ENCODE data around the gene BTAF1.

The BTAF1 gene

DNA sequence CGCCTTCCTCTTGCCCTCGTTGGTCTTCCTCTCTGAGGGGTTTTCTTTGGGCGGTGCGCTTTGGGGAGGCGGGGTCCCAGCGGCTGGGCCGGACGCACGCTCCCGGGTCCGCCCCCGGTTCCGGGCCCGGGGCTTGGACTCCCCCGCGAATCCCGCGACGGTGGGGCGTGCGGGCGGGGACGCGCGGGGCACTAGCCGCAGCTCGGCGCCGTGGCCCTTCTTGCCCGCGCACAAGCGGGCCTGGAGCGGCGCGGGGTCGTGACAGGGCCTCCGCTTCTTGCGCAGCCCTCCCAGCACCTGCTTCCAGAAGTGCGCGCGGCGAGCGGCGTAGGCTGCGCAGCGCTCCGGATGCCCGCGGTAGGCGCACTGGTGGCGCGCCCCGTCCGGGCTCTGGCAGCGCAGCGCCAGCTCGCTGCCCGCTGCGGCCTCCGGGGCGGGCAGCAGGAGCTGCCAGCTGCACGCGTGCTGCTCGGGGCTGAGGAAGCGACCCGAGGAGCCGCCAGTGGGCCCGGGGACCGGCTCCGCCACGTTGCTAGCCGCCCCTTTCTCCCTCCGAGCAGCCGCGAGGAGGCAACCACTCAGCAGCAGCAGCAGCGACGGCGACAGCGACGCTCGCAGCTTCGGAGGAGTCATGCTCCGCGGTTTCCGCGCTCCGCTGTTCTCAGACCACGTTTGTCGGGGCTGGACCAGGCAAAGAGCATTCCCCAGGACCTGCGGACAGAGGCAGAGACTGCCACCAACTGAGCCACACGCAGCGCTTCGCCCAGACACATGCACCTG lies 15.0 kb upstream of the BTAF1 start:
- peak; percentile 84 to 88 (median 85) for DNase-seq

DNA sequence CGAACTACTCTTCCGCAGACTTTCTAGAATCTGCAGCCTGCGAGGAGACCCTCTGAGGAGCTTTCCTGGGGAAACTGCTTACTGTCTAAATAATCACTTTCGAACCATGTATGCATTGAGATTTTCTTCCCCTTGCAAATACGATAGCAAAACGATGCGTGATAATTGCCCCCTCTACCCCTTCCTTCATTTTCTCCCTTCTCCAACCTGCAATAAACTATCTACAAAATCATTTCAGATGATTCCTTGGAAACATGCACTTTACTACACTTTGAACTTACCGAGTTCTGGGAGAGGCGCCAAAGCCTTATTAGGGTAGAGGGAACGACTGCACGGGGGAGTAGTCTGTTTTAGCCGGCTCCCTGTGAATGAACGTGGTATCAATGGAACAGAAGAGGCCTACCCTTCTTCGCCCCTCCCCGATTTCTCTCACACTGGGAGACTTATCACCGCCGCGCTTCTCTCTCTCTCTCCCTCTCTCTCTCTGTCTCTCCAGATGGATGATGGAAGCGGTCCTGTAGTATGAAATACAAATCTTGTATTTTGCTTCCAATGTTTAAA lies 14.4 kb upstream of the BTAF1 start, which contains the start of gene FGFBP3:
Gene FGFBP3 (minus strand): TSS at position 370 of the 561 bp plus-strand sequence. CDS start 517 bp downstream, outside the sequence.
- DNase-seq: peak in 2 of 3 donors; percentile 30 to 31

DNA sequence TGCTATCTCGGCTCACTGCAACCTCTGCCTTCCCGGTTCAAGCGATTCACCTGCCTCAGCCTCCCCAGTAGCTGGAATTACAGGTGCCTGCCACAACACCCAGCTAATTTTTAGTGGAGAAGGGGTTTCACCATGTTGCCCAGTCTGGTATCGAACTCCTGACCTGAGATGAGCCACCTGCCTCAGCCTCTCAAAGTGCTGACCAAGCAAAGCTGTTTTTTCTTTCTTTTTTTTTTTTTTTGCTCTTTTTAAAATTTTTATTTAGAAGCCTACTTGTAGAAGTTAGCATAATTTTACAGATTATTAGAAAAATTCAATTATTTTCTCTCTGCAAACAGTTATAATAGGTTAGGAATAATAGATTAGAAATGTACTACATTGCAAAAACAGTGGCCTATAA lies 13.1 kb upstream of the BTAF1 start:
- no peak for DNase-seq

DNA sequence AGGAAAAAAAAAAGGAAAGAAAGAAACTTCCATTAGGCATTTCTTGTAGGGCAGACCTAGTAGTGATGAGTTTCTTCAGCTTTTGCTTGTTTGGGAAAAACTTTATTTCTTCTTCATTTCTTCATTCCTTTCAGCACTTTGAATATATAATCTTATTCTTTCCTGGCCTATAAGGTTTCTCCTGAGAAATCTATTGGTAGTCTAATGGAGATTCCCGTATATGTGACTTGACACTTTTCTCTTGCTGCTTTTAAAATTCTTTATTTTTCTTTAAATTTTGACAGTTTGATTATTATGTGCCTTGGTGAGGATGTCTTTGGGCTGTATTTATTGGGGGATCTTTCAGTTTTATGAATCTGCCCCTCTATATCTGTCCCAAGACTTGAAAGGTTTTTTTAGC lies 3.9 kb upstream of the BTAF1 start:
- no peak for DNase-seq

DNA sequence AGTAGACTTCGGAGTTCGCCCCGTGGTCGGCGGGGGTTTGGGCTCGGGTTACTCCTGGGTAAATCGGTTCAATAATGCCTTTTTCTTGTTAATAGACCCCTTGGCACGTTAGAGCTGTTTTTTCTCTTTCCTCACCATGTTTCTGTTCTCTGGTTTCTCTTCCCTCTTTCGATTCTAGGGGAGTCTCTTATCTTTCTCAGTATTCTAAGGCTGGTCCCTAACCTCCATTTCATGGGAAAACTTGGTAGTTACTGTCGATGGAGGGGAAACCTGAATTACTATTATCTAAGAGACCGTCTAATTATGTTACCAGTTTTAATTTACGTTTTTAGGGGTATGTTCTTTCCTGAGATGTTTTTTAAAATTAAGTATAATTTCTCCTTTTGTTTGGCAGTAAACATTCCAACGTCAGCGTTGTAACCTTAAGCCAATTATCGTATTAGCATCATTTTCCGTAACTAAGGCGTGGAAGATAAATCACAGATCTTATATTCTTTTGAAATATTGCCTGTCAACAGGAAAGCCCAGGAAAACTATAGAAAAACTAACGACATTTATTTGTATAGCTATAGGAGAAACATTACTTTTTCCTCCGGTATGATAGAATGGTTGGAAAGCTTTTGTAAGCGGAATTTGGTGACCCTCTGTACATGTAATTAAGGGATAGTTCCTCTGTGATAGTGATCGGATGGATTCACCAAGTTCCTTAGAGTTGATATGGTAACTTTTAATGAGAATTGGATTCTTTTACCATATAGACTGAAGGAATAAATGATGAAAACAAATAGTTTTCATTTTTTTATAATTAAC lies 847 bp downstream of the BTAF1 start:
- DNase-seq: peak in 2 of 3 donors; percentile 49 to 51

DNA sequence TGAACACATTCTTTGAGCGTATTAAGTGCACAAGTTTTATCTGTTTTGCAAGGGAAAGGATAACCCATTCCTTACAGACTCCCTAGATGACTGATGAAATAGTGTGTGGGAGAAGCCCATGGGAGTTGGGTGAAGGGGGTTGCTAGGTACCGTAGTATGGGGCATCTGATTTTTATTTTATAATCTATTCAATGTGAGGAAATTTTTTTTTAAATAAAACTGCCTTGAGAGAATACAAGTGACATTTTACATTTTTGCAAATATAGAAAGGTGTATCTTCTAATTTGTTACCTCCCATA lies 1.4 kb downstream of the BTAF1 start:
- DNase-seq: no peak

DNA sequence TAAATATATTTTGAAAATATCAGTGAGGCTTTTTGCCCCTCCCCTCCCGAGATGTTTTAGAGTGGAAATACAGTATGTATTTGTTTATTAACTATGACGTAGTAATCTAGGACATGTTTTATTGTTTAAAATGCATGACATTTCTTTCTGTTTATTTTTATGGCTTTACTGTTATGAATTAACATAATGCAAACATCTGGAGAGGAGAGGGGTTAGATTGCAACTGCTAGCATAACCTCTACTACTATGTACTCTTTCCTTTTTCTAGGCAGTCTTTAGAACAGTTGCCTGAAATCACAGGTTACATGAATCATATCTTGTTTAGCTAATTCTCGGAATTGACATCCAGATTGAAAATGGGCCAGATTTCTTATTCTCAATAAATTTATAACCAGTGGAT lies 7.4 kb downstream of the BTAF1 start:
- no peak for DNase-seq

DNA sequence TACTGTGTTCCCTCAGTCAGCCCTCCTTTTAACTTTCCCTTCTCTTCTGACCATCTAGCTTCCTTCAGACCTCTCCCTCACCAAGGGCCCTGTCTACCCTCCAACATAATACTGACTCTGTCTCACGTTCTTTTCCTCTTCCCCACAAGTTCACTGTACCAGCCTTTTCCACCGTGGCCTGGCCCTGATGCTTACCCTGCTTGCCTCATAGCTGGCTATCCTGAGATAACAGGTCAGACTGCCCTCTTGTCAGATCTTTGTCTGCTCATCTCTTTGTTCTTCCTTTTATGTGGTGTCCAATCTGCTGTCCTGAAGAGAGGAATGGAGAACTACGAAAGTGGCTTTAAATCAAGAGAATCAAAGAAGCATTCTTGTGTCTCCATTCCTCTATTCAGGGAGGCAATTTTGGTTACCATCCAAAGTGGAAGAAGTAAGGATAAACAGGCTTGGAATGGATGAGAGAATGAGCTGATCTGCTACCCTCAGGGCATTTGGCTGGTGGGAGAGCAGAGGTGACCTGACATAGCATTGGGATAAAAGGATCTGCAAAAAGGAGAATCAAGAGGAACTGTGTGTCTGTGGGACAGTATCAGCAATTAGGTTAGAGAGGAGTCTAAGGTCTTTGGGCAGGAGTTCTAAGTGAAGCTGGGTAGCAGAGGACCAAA lies 8.1 kb downstream of the BTAF1 start:
- DNase-seq: no peak

DNA sequence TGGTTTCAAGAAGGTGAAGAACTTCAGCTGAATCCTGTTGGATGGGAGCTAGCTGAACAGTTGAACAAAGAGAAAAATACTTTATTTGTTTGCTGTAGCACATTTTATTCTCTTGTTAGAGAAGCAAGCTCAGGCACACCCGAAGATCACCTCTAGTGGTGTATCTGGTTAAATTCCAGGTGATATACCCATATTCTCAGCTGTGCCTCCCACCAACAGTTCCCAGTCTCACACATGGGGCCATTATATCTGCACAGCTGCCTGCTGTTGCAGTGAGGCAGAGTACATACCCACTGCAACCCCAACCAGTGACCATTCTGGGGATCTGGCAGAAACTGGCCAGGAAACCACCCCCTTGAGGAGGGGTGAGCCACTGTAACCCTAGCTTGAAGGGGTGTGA lies 9.2 kb downstream of the BTAF1 start:
- DNase-seq: no peak

DNA sequence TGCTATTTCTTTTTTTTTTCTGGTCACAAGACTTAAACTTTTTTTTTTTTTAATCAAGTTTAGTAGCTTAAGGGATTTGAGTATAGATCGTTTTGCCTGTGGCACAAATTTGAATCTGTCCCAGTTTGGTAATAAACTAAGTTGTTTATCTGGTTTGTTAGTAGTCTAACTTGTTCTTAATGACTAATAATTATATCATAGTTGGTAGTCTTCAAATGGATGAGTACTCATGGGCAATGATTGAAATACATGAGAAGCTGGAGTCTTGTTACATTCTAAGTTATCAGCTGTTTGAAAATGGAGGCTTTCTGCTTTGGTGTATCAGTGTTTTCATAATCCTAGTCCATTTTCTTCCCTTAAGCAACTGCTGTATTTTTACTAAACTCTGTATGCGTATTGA lies 12.3 kb downstream of the BTAF1 start:
- no peak for DNase-seq

DNA sequence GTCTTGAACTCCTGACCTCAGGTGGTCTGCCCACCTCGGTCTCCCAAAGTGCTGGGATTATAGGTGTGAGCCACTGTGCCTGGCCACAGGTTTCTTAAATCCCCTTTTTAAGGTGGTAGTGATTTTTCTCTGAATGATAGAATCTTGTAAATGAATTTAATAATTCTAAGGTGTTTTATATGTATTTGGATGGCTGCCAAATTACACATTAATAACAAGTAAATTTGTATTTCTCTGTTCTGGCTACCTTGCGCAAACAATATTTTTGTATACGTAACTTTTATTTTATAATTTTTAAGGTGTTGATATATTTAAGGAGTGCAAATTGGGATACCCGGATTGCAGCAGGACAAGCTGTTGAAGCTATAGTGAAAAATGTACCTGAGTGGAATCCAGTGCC lies 16.1 kb downstream of the BTAF1 start:
- no peak for DNase-seq

DNA sequence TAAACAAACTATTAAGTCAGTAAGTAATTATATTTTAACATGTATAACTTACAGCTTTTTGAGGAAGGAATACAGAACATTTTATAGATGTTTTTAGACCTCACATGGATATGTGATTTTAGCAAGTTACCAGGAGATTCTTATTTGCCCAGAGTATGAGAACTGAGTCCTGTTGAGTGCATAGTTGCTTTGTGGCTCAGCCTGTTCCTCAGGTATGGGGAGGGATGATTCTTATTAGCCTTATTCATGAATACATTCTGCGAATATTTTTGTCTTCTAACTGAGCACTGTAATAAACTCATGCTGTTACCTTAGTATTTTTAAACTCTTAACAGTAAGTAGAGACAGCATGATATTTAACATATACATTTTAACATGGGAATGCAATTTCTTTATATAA lies 17.9 kb downstream of the BTAF1 start:
- DNase-seq: no peak

DNA sequence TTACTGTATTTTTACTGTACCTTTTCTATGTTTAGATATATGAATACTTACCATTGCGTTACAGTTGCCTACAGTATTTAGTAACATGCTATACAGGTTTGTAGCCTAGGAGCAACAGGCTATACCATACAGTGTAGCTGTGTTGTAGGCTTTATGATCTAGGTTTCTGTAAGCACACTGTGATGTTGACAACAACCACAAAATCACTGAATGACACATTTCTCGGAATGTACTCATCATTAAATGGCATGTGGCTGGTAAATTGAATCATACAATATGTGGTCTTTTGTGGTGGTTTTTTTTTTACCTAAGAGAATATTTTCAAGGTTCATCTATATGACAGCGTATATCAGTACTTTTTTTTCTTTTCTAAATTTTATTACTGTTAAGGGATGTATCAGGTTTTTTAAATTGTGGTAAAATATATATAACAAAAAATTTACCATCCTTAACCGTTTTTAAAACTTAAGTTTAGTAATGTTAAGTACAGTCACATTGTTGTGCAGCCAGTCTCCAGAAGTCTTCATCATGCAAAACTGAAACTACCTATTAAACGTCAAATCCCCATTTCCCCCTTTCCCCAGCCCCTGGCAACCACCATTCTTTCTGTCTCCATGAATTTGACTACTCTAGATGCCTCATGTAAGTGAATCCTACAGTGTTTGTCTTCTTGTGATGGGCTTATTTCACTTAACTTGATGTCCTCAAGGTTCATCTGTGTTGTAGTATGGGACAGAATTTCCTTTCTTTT lies 21.5 kb downstream of the BTAF1 start:
- DNase-seq: no peak

DNA sequence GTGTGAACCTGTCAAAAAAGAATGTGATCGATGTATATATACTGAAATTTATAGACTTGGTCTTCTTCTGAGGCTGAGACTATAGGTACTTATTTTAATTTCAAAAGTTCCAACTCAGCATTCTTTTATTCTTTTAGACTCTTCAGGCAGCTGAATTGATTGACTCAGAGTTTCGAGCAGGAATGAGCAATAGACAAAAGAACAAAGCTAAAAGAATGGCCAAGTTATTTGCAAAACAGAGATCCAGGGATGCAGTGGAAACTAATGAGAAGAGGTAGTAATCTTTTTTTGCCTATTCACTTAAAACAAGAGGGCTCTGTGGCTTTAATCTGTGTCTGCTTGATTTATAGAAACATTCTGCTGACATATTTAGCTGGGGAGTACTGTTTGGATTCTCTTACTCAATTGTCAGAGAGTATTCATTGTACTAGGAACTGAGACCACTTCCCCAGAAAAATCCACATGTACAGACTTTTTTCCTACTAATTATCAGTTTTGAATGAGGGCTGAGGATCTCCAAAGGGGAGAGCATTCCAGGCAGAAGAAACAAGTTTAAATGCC lies 30.1 kb downstream of the BTAF1 start:
- no peak for DNase-seq

DNA sequence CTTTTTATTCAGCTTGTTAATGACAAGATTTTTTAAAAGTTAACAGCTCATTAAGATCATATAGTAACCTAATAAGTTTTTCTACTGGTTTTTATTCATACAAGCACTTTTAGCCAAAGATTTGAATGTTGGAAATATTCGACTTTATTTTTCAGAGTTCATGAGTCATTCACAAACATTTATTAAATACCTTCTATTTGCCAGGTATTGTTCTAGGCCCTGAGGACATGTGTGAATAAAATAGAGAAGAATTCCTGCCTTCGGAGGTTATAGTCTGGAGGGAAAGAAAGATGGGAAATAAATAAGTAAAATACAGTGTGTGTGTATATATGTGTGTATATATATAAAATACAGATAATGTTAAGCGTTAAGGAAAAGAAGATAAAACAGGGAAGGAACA lies 31.5 kb downstream of the BTAF1 start:
- no peak for DNase-seq

DNA sequence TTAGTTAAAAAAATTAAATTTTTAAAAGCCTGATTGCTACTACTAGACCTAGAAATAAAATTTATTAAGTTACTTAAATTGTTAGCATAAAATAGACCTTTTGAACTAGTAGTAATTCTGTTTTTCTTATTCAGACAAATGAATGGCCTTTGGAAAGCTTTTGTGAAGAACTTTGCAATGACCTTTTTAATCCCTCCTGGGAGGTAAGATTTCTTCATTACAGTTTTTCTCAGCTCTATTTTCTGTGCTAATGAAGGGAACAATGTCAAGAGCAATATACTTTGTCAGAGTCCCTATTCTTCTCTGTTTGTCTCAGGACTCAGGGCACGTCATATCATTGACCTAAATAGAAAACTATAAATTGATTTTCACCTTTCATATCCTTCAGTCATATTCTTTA lies 33.5 kb downstream of the BTAF1 start:
- no peak for DNase-seq

DNA sequence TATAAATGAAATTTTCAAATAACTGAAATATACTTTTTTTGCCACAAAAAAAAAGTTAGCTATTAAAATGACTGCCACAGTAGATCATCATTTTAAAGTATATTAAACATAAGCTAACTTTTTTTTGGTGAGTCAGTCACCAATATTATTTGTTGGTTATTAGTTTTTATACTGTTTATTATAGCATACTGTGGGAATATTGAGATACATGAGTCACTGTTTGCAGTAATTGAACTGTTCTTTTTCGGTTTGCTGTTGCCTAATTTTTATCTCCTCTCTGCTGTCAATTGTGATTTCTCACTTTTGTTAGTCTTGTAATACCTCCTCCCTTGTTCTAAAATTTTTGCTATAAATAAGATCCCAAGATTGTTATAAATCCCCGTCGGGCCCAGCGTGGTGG lies 45.7 kb downstream of the BTAF1 start:
- no peak for DNase-seq

DNA sequence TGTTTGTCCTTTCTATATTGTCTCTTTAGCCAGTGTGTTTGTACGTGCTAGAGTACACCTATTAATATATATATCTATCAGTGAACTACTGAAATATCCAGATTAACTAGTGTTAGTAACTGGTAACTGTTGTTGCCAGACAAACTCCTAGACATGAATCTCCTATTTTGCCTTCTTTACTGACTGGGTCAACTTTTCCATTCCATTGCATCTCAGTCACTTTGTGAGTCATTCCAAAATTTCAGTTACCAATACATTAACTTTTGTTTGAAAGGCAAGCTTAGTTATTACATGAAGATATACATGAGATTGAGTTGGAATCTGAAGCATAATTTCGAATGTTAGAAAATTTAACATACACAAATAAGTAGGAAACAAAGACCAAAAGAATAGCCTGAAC lies 51.4 kb downstream of the BTAF1 start:
- DNase-seq: no peak

DNA sequence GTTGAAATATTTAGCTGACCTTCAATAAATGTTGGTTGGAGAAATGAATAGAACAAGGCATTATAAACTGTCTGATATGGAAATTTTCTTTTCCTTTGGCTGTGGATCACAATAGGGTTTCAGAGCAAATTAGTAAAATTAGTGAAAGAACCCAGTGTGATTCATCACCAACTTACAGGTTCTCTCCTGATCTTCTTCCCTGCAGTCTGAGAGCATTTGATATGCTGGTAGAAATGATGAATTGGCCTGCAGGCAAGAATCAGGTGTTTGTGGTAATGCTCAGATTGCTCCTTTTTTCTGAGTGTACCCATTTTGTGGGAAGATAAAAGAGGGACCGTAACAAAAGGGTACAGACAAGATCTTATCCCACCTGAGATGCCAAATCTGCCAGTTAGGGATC lies 51.9 kb downstream of the BTAF1 start:
- no peak for DNase-seq

DNA sequence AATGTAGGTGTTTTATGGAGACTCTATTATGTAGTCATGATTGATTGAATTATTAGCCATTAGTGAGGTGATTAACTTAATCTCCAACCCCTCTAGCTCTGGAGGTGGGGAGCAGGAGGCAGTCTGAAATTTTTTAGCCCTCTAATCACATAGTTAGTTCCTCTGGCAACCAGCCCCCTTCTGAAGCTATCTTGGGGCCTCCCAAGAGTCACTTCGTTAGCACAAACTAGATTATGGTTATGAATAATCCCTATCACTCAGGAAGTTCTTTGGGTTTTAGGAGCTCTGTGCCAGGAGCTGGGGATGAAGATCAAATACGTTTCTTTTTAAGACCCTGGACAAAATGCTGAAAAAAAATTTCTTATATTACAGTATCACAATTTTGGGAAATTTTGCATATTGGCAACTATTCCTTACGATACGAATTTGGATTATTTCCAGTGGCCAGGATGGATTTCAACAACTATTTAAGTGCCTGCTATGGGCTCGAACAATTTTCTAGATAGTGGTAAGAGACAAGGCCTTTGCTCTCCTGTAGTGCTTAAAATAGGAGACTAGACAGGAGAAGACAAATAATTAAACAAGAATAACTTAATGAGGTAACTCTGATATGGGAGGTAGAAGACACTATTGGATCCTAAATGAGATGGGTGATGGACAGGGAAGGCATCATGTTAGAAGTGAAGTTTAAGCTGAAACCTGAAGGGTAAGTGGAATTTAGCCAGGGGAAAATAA lies 52.9 kb downstream of the BTAF1 start:
- no peak for DNase-seq

DNA sequence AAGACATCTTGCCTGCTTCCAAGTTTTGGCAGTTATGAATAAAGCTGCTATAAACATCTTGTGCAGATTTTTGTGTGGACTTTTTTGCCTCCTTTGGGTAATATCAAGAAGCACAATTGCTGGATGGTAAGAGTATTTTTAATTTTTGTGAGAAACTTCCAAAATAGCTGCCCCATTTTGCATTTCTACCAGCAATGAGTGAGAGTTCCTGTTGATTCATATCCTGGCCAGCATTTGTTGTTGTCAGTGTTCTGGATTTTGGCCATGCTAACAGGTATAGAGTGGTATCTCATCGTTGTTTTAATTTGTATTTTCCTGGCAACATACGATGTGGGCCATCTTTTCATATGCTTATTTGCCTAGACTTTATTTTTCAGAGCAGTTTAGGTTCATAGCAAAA lies 53.9 kb downstream of the BTAF1 start:
- no peak for DNase-seq

DNA sequence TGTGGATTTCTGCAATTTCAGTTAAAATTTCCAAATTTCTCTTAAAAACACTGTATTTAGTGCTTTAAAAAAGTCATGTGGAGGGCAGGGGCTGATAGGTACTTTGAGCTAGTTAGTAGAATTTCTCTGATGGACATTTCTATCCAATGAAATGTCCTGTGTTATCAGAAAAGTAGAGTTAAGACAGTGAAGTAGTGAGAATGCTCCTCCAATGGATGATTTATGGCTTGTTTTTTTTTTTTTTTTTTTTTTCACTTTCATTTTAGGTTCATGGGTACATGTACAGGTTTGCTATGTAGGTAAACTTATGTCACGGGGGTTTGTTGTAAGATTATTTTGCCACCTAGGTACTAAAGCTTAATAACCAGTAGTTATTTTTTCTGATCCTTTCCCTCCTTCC lies 55.0 kb downstream of the BTAF1 start:
- DNase-seq: no peak

Data from suppressor macrophage treated with lipopolysaccharide for 1 hour (primary cell).